GM21723 (cell line): Measurements from ENCODE around the gene KCNQ1.

Experiments used
- ATAC-seq: cut with Tn5 transposase; IDR thresholded peaks from one replicate; pipeline ENCODE4 v1.9.1; 2021; ENCODE audit warnings: mild to moderate bottlenecking, moderate library complexity; ENCODE audit not compliant: unreplicated experiment

The KCNQ1 gene

DNA sequence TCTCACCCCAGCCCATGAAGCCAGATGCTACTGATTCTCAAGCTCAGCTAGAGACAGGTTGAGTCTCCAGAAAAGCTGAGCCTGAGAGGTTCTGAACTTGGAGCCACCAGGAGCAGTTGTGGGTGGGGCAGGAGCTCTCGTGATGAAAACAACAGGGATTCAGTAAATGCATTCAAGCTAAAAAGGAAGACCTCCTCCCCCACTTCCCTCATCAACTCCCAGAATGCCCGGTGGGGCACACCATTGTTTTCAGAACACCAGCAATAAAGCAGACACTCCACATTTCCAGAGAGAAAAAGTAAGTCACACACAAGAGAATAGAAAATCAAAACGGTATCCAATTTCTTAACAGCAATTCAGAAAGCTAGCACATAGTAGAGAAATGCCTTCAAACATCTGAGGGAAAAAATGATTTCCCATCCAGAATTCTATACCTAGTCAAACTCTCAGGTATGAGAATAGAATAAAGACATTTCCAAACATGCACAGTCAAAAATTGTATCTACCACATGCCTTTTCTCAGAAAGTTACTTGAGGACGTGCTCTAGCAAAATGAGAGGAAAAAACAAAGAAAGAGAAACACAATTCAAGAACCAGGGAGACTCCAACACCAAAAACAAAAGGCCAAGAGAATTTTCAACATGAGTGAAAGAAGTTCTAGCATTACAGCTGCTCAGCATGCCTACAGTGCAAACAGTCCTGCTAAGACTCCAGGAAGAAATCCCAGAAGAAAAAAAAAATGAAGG lies 383.9 kb downstream of the KCNQ1 start:
- no peak for ATAC-seq

GRCh38 chr11:2830030-2830812 lies 385.4 kb downstream of the KCNQ1 start:
- ATAC-seq: no peak

DNA sequence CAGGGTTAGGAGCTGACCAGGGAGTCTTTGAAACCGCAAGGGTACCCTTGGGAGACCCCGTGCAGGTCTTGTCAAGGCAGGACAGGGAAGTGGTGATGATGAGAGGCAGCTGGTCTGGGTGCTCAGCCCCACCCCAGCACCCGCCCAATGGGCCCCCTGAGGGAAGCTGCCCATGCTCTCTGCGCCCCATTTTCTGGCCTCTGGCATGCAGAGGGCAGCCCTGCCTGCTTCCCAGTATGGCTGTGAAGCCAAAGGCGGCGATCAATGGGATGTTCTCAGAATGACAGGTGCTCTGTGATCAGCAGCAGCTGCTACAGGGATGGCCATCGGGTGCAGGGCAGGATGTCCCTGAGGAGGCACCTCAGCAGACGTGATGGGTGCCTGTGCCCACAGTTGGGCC lies 386.1 kb downstream of the KCNQ1 start:
- no peak for ATAC-seq

DNA sequence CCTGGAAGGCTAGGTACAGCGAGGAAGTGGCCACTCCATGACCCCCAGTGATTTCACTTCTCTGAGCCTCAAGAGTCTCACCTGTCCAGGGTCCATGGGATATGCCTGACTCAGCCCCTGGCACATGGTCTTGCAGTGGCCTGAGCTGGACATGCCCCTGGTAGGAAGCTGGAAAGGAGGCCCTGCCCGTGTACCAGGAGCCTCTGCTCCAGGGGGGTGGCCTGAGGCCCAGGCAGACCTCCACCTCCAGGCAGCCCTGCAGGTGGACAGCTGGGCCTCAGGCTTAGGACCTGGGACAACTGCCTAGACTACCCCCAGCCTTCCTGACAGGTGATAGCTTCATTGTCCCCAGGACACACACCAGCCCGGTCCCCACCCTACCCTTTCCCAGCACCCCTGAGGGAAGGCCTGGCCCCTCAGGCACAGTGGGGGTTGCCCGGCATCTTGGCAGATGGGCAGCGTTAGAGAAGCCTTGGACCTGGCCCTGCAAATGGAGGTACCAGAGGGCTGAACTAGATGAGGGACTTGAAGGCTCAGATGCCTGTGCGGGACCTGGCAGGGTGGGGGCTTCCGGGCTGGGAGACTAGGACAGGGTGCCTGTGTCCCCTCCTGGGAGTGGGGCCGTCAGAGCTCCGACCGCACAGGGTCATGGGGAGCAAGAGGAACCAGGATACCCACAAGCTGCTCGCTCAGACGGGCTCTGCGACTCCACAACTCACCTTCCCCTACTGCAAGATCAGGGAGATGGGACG lies 387.1 kb downstream of the KCNQ1 start:
- no peak for ATAC-seq

- ATAC-seq: no peak
Observed at GRCh38 chr11:2832533-2833020, 387.8 kb downstream of the KCNQ1 start.

GRCh38 chr11:2833051-2833715 lies 388.4 kb downstream of the KCNQ1 start:
- ATAC-seq: no peak

- ATAC-seq: no peak
Observed at GRCh38 chr11:2833716-2834502, 389.1 kb downstream of the KCNQ1 start.

- no peak for ATAC-seq
Observed at GRCh38 chr11:2834503-2835273, 389.9 kb downstream of the KCNQ1 start.

- ATAC-seq: no peak
Observed at GRCh38 chr11:2835296-2835695, 390.5 kb downstream of the KCNQ1 start.

DNA sequence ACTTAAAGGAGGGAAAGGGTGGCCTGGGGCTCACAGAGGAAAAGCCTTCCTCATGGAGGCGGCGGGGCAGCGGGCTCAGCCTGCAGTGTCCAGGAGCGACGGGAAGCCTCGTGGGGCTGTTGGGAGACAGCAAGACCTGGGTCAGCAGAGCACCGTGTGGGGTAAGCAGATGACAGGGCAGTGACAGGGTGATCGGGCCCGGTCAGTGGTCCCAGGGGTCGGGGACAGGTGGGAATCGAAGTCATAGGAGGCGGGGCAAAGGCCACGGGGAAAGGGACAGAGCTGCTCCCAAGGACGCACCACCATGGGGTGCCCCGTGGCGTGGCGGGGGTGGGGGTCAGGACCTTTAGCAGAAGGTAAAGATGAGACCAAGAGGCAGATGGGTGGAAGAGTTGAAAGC lies 390.9 kb downstream of the KCNQ1 start:
- ATAC-seq: no peak

DNA sequence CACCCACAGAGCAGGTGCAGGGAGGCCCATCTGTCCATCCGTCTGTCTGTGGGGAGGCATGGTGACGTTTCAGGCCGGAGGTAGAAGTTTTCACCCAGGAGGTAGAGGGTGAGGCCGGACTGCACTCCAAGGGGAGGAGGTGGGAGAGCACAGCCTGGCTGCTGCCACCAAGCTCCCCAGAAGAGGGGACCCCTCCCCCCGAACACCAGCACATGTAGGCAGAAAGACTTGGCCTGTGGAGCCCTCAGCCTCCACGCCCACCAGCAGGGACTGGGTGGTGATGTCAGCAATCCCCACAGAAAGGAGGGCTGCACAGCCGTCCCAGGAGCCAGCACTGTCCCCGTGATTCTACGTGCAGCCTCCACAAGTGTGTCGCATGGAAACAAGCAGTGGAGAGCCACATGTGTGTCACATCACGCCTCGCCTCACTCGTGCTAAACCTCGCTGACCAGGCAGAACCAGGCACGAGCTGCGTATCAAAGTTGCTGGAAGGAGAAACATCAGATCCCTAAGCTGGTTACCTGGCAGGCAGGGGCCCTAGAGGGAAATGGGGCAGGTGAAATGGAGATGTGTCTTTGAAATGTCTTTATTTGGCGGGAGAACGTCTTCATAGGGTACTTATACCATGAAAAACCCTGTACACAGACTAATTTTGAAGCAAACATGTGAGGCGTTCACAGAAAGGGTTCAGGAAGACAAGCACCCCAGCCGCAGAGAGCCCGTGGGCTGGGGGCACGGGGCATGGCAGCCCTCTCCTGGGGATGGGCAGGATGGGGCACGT lies 391.7 kb downstream of the KCNQ1 start:
- ATAC-seq: no peak

- ATAC-seq: no peak
Observed at GRCh38 chr11:2837096-2837601, 392.3 kb downstream of the KCNQ1 start.

GRCh38 chr11:2837651-2838050 lies 392.8 kb downstream of the KCNQ1 start:
- no peak for ATAC-seq

- no peak for ATAC-seq
Observed at GRCh38 chr11:2838091-2838490, 393.3 kb downstream of the KCNQ1 start.

DNA sequence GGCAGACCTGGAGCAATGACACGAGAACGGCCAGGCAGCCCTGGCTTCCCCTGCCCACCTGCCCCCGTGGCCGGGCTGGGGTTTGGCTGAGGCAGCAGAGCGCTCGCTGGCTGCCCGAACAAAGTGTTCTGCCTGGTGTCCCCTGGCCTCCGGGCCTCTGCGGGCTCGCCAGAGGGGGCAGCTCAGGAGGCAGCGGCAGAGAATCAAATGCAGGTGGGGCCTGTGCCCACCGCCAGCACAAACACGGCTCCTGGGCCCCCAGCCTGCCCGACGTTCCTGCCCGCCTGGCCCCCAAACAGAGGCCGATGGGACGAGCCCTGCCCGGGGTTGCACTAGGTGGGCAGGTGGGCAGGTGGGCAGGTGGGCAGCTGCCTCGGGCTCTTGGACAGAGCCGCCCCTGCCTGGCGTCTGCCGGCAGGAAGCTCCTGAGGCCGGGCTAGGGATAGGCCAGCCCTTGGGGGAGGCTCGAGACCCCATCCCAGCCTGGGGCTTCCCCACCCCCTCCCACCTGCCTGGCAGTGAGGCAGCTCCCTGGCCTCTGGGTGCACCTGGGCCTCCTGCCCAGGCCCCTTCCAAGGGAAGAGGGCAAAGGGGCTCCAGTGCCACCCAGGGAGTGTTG lies 394.0 kb downstream of the KCNQ1 start:
- no peak for ATAC-seq

- ATAC-seq: no peak
Observed at GRCh38 chr11:2839395-2839943, 394.7 kb downstream of the KCNQ1 start.

DNA sequence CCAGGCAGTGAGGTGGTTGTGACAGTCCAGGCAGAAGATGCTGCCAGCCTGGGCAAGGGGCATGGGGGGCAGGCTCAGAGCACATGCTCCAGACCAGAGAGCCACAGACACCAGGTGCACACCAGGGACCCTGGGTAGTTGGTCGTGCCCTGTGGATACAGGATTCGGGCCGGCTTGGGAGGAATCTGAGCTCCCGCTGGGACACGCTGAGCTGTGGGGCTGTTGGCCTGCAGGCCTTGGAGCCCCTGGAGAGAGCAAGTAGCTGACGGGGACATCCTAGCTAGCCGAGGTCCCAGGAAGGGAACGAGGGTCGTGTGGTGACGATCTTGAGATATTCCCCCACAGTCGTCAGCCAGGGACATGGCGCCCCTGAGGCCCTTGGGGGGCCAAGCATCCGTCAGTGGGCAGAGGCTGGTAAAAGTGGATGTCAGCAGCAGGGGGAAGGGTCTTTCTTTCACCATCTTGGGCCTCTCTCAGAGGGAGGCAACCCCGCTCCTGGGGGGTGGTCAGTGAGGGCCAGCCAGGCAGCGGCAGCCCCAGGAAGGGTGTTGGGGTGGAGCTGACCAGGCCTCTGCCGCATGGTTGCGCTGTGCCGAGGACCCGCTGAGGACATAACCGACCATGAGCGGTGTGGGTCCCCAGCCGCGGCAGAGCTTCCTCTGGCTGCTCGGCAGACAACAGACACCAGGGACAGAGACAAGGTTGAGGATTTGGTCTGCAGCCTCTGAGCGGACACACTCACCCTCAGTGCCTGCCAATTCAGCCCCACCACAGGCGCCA lies 396.8 kb downstream of the KCNQ1 start:
- no peak for ATAC-seq
